ENCODE data around the gene ANKRD52. TPM values are rescaled to one million over a fixed set of nuclear protein-coding genes. Genes with fewer than 3 reads are reported as not detected.

Gene ANKRD52
- total and polyA plus RNA-seq, 9 of the 15 experiments (the other 6 are each of a cell fraction or from before 2014, with no cell fraction given), result 0.52 to 46.8 (median 7.9) TPM

GRCh38 chr12:56189099-56189917 is 68.9 kb downstream of the ANKRD52 start, which contains the start of gene SMARCC2 (continued):
- no peak for TF ChIP-seq HNRNPUL1 (IDR thresholded peaks at IDR 0.05; ENCODE audit: low read length)
- no peak for TF ChIP-seq CTBP1 (IDR thresholded peaks at IDR 0.05; ENCODE audit: borderline replicate concordance)
- no peak for TF ChIP-seq NFATC3 (IDR thresholded peaks at IDR 0.05)
- TF ChIP-seq NR1H2 (CRISPR knock-in tag; IDR thresholded peaks at IDR 0.05), result no peak
- TF ChIP-seq KLF1 (tag; IDR thresholded peaks at IDR 0.05), result no peak
- no peak for TF ChIP-seq MEF2A (IDR thresholded peaks at IDR 0.05; ENCODE audit: control insufficient read depth, low read depth, low read length)
- no peak for TF ChIP-seq CHD7 (IDR thresholded peaks at IDR 0.05; ENCODE audit: low read depth, low read length)
- no peak for TF ChIP-seq YBX1 (IDR thresholded peaks at IDR 0.05)
- TF ChIP-seq SUPT5H (IDR thresholded peaks at IDR 0.05), result peak; percentile 72; the same call in 1 of the 2 replicates
- TF ChIP-seq, protein P1, sequence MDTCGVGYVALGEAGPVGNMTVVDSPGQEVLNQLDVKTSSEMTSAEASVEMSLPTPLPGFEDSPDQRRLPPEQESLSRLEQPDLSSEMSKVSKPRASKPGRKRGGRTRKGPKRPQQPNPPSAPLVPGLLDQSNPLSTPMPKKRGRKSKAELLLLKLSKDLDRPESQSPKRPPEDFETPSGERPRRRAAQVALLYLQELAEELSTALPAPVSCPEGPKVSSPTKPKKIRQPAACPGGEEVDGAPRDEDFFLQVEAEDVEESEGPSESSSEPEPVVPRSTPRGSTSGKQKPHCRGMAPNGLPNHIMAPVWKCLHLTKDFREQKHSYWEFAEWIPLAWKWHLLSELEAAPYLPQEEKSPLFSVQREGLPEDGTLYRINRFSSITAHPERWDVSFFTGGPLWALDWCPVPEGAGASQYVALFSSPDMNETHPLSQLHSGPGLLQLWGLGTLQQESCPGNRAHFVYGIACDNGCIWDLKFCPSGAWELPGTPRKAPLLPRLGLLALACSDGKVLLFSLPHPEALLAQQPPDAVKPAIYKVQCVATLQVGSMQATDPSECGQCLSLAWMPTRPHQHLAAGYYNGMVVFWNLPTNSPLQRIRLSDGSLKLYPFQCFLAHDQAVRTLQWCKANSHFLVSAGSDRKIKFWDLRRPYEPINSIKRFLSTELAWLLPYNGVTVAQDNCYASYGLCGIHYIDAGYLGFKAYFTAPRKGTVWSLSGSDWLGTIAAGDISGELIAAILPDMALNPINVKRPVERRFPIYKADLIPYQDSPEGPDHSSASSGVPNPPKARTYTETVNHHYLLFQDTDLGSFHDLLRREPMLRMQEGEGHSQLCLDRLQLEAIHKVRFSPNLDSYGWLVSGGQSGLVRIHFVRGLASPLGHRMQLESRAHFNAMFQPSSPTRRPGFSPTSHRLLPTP (IDR thresholded peaks at IDR 0.05; ENCODE audit: borderline replicate concordance, extremely low read depth, insufficient read length), result peak; percentile 87
- TF ChIP-seq POLR3G (IDR thresholded peaks at IDR 0.05; ENCODE audit: extremely low read depth, insufficient read length, insufficient replicate concordance), result no peak
- peak; percentile 77 for TF ChIP-seq KDM5B (IDR thresholded peaks at IDR 0.05; ENCODE audit: insufficient replicate concordance, low read depth, low read length)
- no peak for TF ChIP-seq SP1 (CRISPR knock-in tag; IDR thresholded peaks at IDR 0.05)

Measured in K562 (cell line).